ENCODE data around the gene KCNAB1. TPM values are rescaled to one million over a fixed set of nuclear protein-coding genes. Genes with fewer than 3 reads are reported as not detected.
A peak's percentile ranks its signal among the peaks of the same experiment; 100 is the strongest.

Gene KCNAB1
- total and polyA plus RNA-seq, 12 donors: 1.4 to 5.0 (median 2.5) TPM

GRCh38 chr3:156300371-156300770 lies 180.0 kb downstream of the KCNAB1 start:
- H3K27ac ChIP-seq: peak overlapping the region in 8 of 10 donors; percentile 2 to 73 (median 52)
- no peaks in the 10 kb centered on the region for H3K9me3 ChIP-seq
- ATAC-seq (no peak), DNase-seq (no peak)
- intact Hi-C loops (cut with DNase I): no loop called here
- peak overlapping the region in 3 of 10 donors; percentile 2 to 5 (median 5) for H3K4me3 ChIP-seq
- WGBS, 2 donors: 75 to 84% methylated on average over 3 of the region's 3 CpGs
- H3K27me3 ChIP-seq: no peaks in the 10 kb centered on the region
- peaks cover 0 to 56% (median 17%) of the 10 kb centered on the region in 9 donors for H3K4me1 ChIP-seq
- no peak for TF ChIP-seq CTCF (IDR thresholded peaks at IDR 0.05)
- no peaks in the 10 kb centered on the region for H3K36me3 ChIP-seq

- no peaks in the 10 kb centered on the region for H3K9me3 ChIP-seq
- intact Hi-C loops (cut with DNase I): no loop called here
- TF ChIP-seq CTCF (IDR thresholded peaks at IDR 0.05): no peak
- 52 to 54% methylated on average over 6 of the region's 6 CpGs for WGBS, 2 donors
- no peaks in the 10 kb centered on the region for H3K27me3 ChIP-seq
- H3K4me1 ChIP-seq: peaks cover 0 to 56% (median 17%) of the 10 kb centered on the region in 9 donors
- peak overlapping the region in 9 of 10 donors; percentile 4 to 73 (median 48) for H3K27ac ChIP-seq
- DNase-seq (no peak), ATAC-seq (peak in 3 of 8 donors; percentile 39 to 50 (median 43))
- H3K4me3 ChIP-seq: peak overlapping the region in 6 of 10 donors; percentile 5 to 22 (median 17)
- H3K36me3 ChIP-seq: no peaks in the 10 kb centered on the region
Measured at GRCh38 chr3:156300929-156301840, 180.8 kb downstream of the KCNAB1 start.

- H3K36me3 ChIP-seq: no peaks in the 10 kb centered on the region
- no peaks in the 10 kb centered on the region for H3K9me3 ChIP-seq
- no peak for TF ChIP-seq CTCF (IDR thresholded peaks at IDR 0.05)
- DNase-seq (no peak), ATAC-seq (no peak)
- no peaks in the 10 kb centered on the region for H3K27me3 ChIP-seq
- no peak overlapping the region for H3K4me3 ChIP-seq
- H3K4me1 ChIP-seq: peaks cover 0 to 60% (median 19%) of the 10 kb centered on the region in 9 donors
- 74% methylated on average over 1 of the region's 1 CpG for WGBS, 2 donors
- intact Hi-C loops (cut with DNase I): no loop called here
- H3K27ac ChIP-seq: peak overlapping the region in 4 of 10 donors; percentile 9 to 57 (median 21)
Measured at GRCh38 chr3:156303001-156303707, 182.8 kb downstream of the KCNAB1 start.

- no peak for TF ChIP-seq CTCF (IDR thresholded peaks at IDR 0.05)
- no peak overlapping the region for H3K4me3 ChIP-seq
- H3K9me3 ChIP-seq: no peaks in the 10 kb centered on the region
- no peaks in the 10 kb centered on the region for H3K36me3 ChIP-seq
- H3K27me3 ChIP-seq: no peaks in the 10 kb centered on the region
- intact Hi-C loops (cut with DNase I): no loop called here
- H3K4me1 ChIP-seq: peaks cover 0 to 57% (median 17%) of the 10 kb centered on the region in 9 donors
- 60 to 66% methylated on average over 3 of the region's 3 CpGs for WGBS, 2 donors
- DNase-seq (no peak), ATAC-seq (peak in 3 of 8 donors; percentile 12 to 34 (median 17))
- H3K27ac ChIP-seq: peak overlapping the region in 1 of 10 donors; percentile 4
Measured at GRCh38 chr3:156304406-156304805, 184.0 kb downstream of the KCNAB1 start.
